ENCODE measurements around the gene TMEM63B.

- no peak for TF ChIP-seq POLR2A (IDR thresholded peaks at IDR 0.05; ENCODE audit: control extremely low read depth in 1 of 2, low read depth in 2 of 2, low read length in 2 of 2)
- TF ChIP-seq CTCF (IDR thresholded peaks at IDR 0.05; ENCODE audit: control extremely low read depth in 1 of 3, insufficient read depth in 1 of 3, low read depth in 1 of 3, low read length in 3 of 3), result no peak
- TF ChIP-seq EP300 (IDR thresholded peaks at IDR 0.05; ENCODE audit: borderline replicate concordance in 1 of 2, low read depth in 2 of 2, low read length in 2 of 2), result no peak
- TF ChIP-seq BACH1 (IDR thresholded peaks at IDR 0.05; ENCODE audit: low read length), result no peak
- TF ChIP-seq RFX5 (IDR thresholded peaks at IDR 0.05; ENCODE audit: borderline replicate concordance, low read depth, low read length), result no peak
- no peak for TF ChIP-seq KDM1A (IDR thresholded peaks at IDR 0.05; ENCODE audit: borderline replicate concordance, low read length)
- no peak for TF ChIP-seq SUZ12 (IDR thresholded peaks at IDR 0.05; ENCODE audit: low read length)
- TF ChIP-seq E2F6 (IDR thresholded peaks at IDR 0.05), result no peak
- TF ChIP-seq SP2 (IDR thresholded peaks at IDR 0.05; ENCODE audit: low read length), result no peak
- TF ChIP-seq EZH2 (IDR thresholded peaks at IDR 0.05; ENCODE audit: low read depth, low read length, severe bottlenecking), result no peak
- no peak for TF ChIP-seq CTBP2 (IDR thresholded peaks at IDR 0.05; ENCODE audit: borderline replicate concordance, insufficient read depth, insufficient read length, low read length)
- TF ChIP-seq CHD2 (IDR thresholded peaks at IDR 0.05; ENCODE audit: low read length), result no peak
- TF ChIP-seq CBX8 (IDR thresholded peaks at IDR 0.05; ENCODE audit: borderline replicate concordance, low read depth, low read length), result no peak
- TF ChIP-seq SRF (IDR thresholded peaks at IDR 0.05; ENCODE audit: low read depth, low read length), result no peak
These were observed 42.7 kb downstream of the TMEM63B start for GRCh38 chr6:44169886-44170570.

Data from H1 (cell line).